Right lobe of liver (tissue), 4 donors: ENCODE data around the gene ZFP36L1.

Experiments
- POLR2A ChIP-seq: fragments of 450-650 bp; IDR thresholded peaks from one replicate; pipeline ENCODE4 v1.6.1; 2017; ENCODE audit warnings: antibody characterized with exemption, mild to moderate bottlenecking
- TF ChIP-seq, protein P1 (sequence below), 4 donors: fragments of 200-600 bp in 3 of 4; fragments of 450-650 bp in 1 of 4; IDR thresholded peaks; one replicate each; pipeline versions ENCODE4 v1.5.1 to v1.8.0; 2016 to 2022; ENCODE audit warnings: antibody characterized with exemption in 4 of 4, mild to moderate bottlenecking in 2 of 4
- donor health status: DM: no; HTN: no; CAD: no.
- donor health status: DM: no; HTN: no; CAD: no.
- donor health status: DM: no; HTN: yes; CAD: no.

DNA sequence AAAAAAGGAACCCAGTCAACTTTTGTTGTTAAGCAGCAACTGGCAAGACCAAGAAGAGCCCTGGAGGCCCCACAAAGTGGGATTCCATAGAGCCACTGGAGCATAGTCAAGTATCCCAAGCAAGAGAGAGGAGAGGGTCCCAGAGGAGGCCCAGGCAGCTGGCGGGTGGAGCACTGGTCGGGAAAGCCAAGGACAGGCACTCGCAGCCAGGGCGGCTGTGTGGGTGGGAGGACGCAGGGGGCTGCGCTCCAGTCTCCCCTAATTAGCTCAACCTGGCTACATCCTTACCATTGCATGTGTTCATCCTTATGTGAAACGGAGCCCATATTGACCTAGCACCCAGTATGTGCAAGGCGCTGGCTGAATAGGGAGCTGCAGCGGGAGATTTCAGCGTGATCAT is 18.3 kb upstream of the ZFP36L1 start:
- TF ChIP-seq, protein P1, sequence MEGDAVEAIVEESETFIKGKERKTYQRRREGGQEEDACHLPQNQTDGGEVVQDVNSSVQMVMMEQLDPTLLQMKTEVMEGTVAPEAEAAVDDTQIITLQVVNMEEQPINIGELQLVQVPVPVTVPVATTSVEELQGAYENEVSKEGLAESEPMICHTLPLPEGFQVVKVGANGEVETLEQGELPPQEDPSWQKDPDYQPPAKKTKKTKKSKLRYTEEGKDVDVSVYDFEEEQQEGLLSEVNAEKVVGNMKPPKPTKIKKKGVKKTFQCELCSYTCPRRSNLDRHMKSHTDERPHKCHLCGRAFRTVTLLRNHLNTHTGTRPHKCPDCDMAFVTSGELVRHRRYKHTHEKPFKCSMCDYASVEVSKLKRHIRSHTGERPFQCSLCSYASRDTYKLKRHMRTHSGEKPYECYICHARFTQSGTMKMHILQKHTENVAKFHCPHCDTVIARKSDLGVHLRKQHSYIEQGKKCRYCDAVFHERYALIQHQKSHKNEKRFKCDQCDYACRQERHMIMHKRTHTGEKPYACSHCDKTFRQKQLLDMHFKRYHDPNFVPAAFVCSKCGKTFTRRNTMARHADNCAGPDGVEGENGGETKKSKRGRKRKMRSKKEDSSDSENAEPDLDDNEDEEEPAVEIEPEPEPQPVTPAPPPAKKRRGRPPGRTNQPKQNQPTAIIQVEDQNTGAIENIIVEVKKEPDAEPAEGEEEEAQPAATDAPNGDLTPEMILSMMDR (IDR thresholded peaks at IDR 0.05), result no peak
- no peak for TF ChIP-seq POLR2A
